Subcutaneous abdominal adipose tissue (tissue), 5 donors: ENCODE results near the gene ARHGEF12.

ENCODE experiments used
- H3K27ac ChIP-seq: one replicate; pipeline ENCODE4 v1.7.0; 2013; ENCODE audit warnings: low read depth, mild to moderate bottlenecking, inconsistent platforms, low read length, moderate library complexity
- H3K27me3 ChIP-seq, 5 donors: one replicate each; pipeline ENCODE4 v1.7.0; 2013; ENCODE audit warnings: low read length in 5 of 5, inconsistent platforms in 1 of 5; ENCODE audit not compliant: control insufficient read depth in 5 of 5, insufficient read depth in 4 of 5
- H3K36me3 ChIP-seq, 5 donors: one replicate each; pipeline ENCODE4 v1.7.0; 2013; ENCODE audit warnings: low read length in 5 of 5; ENCODE audit not compliant: control insufficient read depth in 5 of 5, insufficient read depth in 5 of 5
- H3K4me1 ChIP-seq, 5 donors: one replicate each; pipeline ENCODE4 v1.7.0; 2013; ENCODE audit warnings: low read length in 5 of 5, mild to moderate bottlenecking in 3 of 5, moderate library complexity in 1 of 5; ENCODE audit not compliant: control insufficient read depth in 5 of 5, insufficient read depth in 5 of 5
- H3K4me3 ChIP-seq, 5 donors: one replicate each; pipeline ENCODE4 v1.7.0; 2013; ENCODE audit warnings: low read length in 5 of 5, low read depth in 1 of 5
- H3K9ac ChIP-seq, 5 donors: one replicate each; pipeline ENCODE4 v1.7.0; 2013; ENCODE audit warnings: low read length in 5 of 5, mild to moderate bottlenecking in 4 of 5, moderate library complexity in 3 of 5
- H3K9me3 ChIP-seq, 5 donors: one replicate each; pipeline ENCODE4 v1.7.0; 2013; ENCODE audit warnings: low read length in 5 of 5; ENCODE audit not compliant: control insufficient read depth in 5 of 5
- donor health status: healthy.
- donor health status: healthy.
- donor health status: healthy.
- donor health status: healthy.
- donor health status: healthy.

ARHGEF12 gene

DNA sequence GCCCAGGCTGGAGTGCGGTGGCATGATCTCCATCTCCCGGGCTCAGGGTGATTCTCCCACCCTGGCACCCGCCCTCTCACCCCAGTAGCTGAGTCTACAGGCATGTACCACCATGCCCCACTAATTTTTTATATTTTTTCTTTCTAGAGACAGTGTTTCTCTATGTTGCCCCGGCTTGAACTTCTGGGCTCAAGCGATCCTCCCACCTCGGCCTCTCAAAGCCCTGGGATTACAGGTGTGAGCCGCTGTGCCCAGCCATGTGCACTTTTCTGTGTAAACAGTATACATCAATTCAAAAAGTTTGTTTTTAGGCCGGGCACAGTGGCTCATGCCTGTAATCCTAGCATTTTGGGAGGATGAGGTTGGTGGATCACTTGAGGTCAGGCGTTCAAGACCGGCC is 190.0 kb downstream of the ARHGEF12 start:
- H3K4me3 ChIP-seq, result no peak overlapping the region
- no peaks in the 10 kb centered on the region for H3K36me3 ChIP-seq
- no peak overlapping the region for H3K27ac ChIP-seq
- H3K9ac ChIP-seq, result no peak overlapping the region
- peaks cover 1 to 11% (median 4%) of the 10 kb centered on the region in 5 donors for H3K4me1 ChIP-seq
- H3K27me3 ChIP-seq, result peaks cover 19 to 50% (median 35%) of the 10 kb centered on the region in 5 donors
- peaks cover 0 to 4% (median 0%) of the 10 kb centered on the region in 5 donors for H3K9me3 ChIP-seq

DNA sequence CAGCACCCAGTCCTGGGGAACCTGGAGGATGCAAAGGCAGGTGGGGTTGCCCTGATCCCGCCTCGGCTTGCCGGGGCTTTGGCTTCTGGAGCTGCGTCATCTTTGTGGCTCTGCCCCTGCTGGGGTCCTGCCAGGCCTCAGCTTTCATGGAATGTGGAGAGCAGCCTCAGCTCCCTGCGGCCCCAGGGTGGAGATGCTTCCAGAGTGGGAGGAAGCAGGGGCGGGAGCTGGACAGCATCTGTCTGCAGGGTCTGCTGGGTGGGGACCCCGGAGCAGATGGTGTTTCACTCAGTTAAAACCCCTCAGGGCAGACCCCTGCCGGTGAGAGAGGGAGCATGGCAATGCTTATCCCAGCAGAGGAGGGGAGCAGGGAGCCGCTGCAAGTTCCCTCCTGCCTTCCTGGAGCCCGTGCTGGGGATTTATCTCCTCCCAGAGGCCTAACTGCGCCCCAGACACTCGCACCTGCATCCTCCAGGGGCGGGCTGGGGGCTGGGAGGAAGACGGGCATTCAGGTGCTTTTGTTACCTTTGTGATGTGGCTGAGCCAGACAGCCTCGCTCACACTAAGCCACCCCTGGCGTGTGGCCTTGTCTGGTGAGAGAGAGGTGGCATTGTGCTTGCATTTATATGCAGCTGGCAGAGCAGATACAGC is 191.0 kb downstream of the ARHGEF12 start:
- Histone ChIP-seq H3K27me3 (peaks cover 19 to 50% (median 41%) of the 10 kb centered on the region in 5 donors), H3K36me3 (no peaks in the 10 kb centered on the region), H3K9ac (no peak overlapping the region), H3K9me3 (peaks cover 0 to 4% (median 0%) of the 10 kb centered on the region in 5 donors), H3K27ac (no peak overlapping the region), H3K4me1 (peaks cover 1 to 11% (median 8%) of the 10 kb centered on the region in 5 donors), H3K4me3 (no peak overlapping the region)

DNA sequence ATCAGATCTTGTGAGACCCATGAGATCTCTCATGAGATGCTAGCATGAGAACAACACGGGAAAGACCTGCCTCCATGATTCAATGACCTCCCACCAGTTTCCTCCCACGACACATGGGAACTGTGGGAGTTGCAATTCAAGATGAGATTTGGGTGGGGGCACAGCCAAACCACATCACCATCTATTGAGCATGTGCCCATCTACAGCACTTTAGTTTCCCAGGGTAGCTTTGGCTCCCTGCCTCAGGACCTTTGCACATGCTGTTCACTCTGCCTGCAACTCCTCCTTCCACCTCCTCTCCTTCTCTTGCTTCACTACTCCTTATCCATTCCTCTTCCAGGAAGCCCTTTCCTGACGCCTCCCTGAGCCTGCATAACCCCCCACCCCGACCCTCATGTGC is 192.5 kb downstream of the ARHGEF12 start:
- H3K27ac ChIP-seq, result no peak overlapping the region
- H3K4me3 ChIP-seq, result no peak overlapping the region
- peaks cover 19 to 54% (median 40%) of the 10 kb centered on the region in 5 donors for H3K27me3 ChIP-seq
- H3K9me3 ChIP-seq, result peaks cover 0 to 4% (median 0%) of the 10 kb centered on the region in 5 donors
- no peaks in the 10 kb centered on the region for H3K36me3 ChIP-seq
- no peak overlapping the region for H3K9ac ChIP-seq
- peaks cover 0 to 11% (median 6%) of the 10 kb centered on the region in 5 donors for H3K4me1 ChIP-seq

DNA sequence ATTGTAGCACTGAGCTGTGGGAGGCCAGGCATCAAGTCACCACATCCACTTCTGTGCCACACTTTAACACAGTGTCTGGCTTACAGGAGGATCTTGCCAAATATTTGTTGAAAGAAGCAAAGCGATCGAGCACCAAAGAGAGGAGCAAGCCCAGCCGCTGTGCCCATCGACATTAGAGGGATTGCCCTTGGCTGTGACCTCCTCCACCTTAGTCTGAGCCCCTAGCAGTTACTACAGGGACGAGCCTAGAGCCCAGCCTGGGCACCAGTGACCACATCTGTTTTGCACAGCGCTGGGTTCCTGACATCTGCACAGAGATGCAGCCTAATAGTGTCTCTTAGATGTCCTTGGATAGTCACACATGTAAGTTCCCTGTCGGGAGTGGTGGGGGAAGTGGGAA is 193.0 kb downstream of the ARHGEF12 start:
- Histone ChIP-seq H3K9ac (no peak overlapping the region), H3K36me3 (no peaks in the 10 kb centered on the region), H3K4me3 (no peak overlapping the region), H3K4me1 (peaks cover 0 to 11% (median 6%) of the 10 kb centered on the region in 5 donors), H3K27ac (no peak overlapping the region), H3K27me3 (peaks cover 19 to 54% (median 38%) of the 10 kb centered on the region in 5 donors), H3K9me3 (peaks cover 0 to 4% (median 0%) of the 10 kb centered on the region in 5 donors)

DNA sequence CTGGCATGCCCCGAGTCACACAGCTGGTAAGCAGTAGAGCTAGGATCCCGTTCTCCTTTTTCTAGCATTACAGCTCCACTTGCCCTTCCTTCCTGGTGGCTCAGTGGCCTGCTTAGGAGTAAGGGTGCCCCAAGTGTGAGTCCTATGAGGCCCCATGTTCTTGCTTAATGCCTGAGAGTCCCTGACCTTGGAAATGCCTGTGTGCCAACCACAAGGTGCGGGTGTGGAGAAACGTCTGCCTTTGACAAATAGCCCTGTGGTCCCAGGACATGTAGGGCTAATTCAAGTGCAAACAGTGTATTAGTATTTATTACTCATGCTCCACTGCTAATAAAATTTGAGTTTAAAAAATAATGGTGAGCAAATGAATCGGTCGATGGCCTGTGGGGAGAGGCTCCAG is 193.7 kb downstream of the ARHGEF12 start:
- Histone ChIP-seq H3K4me1 (peaks cover 0 to 11% (median 6%) of the 10 kb centered on the region in 5 donors), H3K36me3 (no peaks in the 10 kb centered on the region), H3K27ac (no peak overlapping the region), H3K4me3 (no peak overlapping the region), H3K27me3 (peaks cover 12 to 48% (median 36%) of the 10 kb centered on the region in 5 donors), H3K9me3 (peaks cover 0 to 4% (median 0%) of the 10 kb centered on the region in 5 donors), H3K9ac (no peak overlapping the region)

DNA sequence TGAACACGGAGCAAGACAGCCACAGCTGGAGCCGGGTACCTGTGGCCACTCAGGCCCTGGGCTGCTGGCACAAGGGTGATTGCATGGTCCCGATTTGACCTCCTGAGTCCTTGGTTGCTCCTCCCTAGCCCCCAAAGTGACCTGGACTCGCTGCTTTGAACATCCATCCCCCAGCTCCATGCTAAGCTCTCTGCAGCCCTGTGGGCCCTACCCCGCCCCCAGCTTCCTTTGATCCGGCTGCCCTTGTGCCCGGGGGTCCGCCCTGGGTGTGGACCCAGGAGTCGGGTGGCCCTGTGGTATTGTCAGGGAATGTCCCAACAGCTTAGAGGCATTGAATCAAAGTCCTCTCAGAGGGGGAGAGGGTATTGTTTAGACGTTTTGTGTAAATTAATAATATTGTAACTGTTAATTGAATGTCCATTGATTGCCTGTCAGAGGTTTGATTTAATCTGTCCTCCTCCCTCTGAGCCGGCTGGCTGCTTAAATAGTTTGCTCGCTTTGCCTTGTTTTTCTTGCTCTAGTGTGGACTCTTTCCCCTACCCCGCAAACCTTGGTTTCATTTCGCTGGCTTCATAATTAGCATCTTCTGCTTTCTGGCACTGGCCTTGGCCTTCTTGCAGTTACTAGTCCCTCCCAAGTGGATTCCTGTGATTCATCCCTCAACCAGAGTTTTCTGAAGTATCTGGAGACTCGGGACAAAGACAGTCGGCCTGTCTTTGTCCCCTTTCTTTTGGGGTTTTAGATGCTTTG is 196.0 kb downstream of the ARHGEF12 start:
- no peak overlapping the region for H3K27ac ChIP-seq
- H3K27me3 ChIP-seq, result peaks cover 6 to 37% (median 29%) of the 10 kb centered on the region in 5 donors
- no peaks in the 10 kb centered on the region for H3K36me3 ChIP-seq
- peaks cover 0 to 4% (median 0%) of the 10 kb centered on the region in 5 donors for H3K9me3 ChIP-seq
- H3K4me1 ChIP-seq, result peaks cover 0 to 11% (median 5%) of the 10 kb centered on the region in 5 donors
- peak overlapping the region in 1 of 5 donors; percentile 22 for H3K9ac ChIP-seq
- H3K4me3 ChIP-seq, result peak overlapping the region in 3 of 5 donors; percentile 8 to 27 (median 11)

DNA sequence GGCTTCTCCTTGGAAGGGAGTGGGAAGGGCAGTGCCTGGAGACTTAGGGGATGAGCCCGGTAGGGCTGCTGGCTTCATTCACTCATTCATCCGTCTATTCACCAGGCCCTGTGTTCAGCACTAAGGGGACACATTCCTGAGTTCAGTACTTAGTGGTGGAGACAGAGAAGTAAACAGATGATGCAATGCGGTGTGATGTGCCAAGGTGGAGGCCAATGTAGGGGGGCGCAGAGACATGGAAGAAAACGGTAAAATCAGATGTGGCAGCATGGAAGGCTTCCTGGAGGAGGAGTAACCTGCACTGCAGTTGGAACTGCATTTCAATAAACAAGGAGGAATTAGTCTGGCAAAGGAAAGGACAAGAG is 196.6 kb downstream of the ARHGEF12 start:
- peak overlapping the region in 1 of 5 donors; percentile 22 for H3K9ac ChIP-seq
- no peak overlapping the region for H3K27ac ChIP-seq
- peaks cover 0 to 4% (median 0%) of the 10 kb centered on the region in 5 donors for H3K9me3 ChIP-seq
- peaks cover under 1 to 32% (median 24%) of the 10 kb centered on the region in 5 donors for H3K27me3 ChIP-seq
- peaks cover 0 to 11% (median 3%) of the 10 kb centered on the region in 5 donors for H3K4me1 ChIP-seq
- H3K36me3 ChIP-seq, result no peaks in the 10 kb centered on the region
- H3K4me3 ChIP-seq, result peak overlapping the region in 3 of 5 donors; percentile 8 to 27 (median 11)

DNA sequence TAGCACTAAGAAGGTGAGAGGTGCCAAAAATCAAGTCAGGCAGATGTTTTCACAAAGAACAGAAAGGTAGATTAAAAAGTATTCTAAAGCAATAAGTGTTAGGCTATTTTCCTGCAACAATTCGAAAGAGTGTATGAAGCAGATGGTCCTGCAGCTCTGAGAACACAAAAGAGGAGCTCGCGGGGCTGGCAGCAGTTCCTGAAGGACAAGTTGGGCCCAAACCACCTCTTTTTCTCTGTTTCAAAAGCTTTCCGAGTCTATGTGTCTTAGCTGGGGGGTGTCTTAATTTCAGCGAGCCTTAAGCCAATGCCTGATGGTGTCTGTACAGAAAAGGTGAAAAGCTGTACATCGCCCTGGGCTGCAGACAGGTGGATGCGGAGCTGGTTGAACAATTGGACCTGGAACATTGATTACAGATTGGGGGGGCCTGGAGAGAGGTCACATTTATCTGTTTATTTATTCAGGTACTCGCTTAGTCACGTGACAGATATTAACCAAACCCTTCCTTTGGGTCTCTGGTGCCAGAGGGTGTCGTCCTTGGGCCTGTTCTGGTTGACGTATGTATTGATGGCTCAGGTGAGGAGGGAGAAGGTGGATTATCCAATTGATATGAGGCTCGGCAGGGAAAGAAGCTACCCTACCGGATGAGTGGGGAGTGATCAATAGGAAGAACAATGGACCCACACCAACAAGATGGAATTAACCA is 200.0 kb downstream of the ARHGEF12 start:
- no peaks in the 10 kb centered on the region for H3K36me3 ChIP-seq
- H3K4me1 ChIP-seq, result peaks cover 0 to 11% (median 3%) of the 10 kb centered on the region in 5 donors
- H3K27me3 ChIP-seq, result peaks cover 0 to 14% (median 6%) of the 10 kb centered on the region in 5 donors
- H3K9ac ChIP-seq, result no peak overlapping the region
- no peak overlapping the region for H3K4me3 ChIP-seq
- peaks cover 0 to 3% (median 0%) of the 10 kb centered on the region in 5 donors for H3K9me3 ChIP-seq
- H3K27ac ChIP-seq, result no peak overlapping the region

DNA sequence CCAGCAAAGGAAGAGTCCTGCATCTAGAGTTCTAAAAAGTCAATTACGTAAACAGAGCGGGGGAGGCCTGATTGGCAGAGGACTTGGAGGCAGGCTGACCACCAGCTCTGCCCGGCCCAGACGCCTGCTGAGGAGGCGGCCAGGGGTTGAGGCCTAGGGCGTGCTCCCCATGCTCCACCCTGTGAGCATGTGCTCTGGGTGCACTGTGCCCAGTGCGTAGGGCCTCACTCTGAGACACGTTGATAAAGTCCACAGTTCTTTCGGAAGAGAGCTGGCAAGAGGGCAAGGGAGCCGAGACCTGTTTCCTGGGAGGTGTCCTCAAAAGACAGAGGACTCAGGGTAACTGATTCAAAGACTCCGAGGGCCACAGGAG is 200.6 kb downstream of the ARHGEF12 start:
- H3K4me3 ChIP-seq, result no peak overlapping the region

More for the DNA sequence above, 200.6 kb downstream of the ARHGEF12 start:
- peaks cover 0 to 12% (median 4%) of the 10 kb centered on the region in 5 donors for H3K27me3 ChIP-seq
- H3K9ac ChIP-seq, result no peak overlapping the region
- no peaks in the 10 kb centered on the region for H3K36me3 ChIP-seq
- H3K27ac ChIP-seq, result no peak overlapping the region
- peaks cover 0 to 6% (median 3%) of the 10 kb centered on the region in 5 donors for H3K9me3 ChIP-seq
- peaks cover 0 to 11% (median 3%) of the 10 kb centered on the region in 5 donors for H3K4me1 ChIP-seq
